Peyer's patch (tissue), 4 donors: Measurements from ENCODE around the gene LEPROT. TPM values are rescaled to one million over a fixed set of nuclear protein-coding genes. Genes with fewer than 3 reads are reported as not detected.

ENCODE experiments used
- DNase-seq, 3 donors: peaks; one replicate each; pipeline ENCODE4 v3.0.0-alpha.2; 2017 to 2019
- H3K27ac ChIP-seq, 4 donors: fragments of 200-600 bp; sonication (generic); one replicate each; pipeline ENCODE4 v1.5.1; 2016 to 2019
- H3K27me3 ChIP-seq, 2 donors: fragments of 200-600 bp; sonication (generic); one replicate each; pipeline ENCODE4 v1.5.1; 2019
- H3K36me3 ChIP-seq, 3 donors: fragments of 200-600 bp; sonication (generic); one replicate each; pipeline ENCODE4 v1.5.1; 2016 to 2019
- H3K4me1 ChIP-seq, 4 donors: fragments of 200-600 bp; sonication (generic); one replicate each; pipeline ENCODE4 v1.5.1; 2016 to 2019
- H3K4me3 ChIP-seq, 4 donors: fragments of 200-600 bp; sonication (generic); 1 replicate in 3 of 4; 2 replicates in 1 of 4; pipeline ENCODE4 v1.5.1; 2016 to 2019; ENCODE audit warnings: mild to moderate bottlenecking in 1 of 4
- H3K9me3 ChIP-seq, 4 donors: fragments of 200-600 bp; sonication (generic); one replicate each; pipeline ENCODE4 v1.5.1; 2016 to 2019; ENCODE audit warnings: mild to moderate bottlenecking in 1 of 4
- POLR2A ChIP-seq, 2 donors: fragments of 450-650 bp; IDR thresholded peaks; one replicate each; pipeline ENCODE4 v1.5.1; 2017; ENCODE audit warnings: antibody characterized with exemption in 2 of 2, mild to moderate bottlenecking in 2 of 2, moderate library complexity in 2 of 2
- total RNA-seq, 4 donors: library from RNA; depleted of rRNA; stranded (reverse); fragments of >200 nt; gene quantifications; one replicate each; pipeline ENCODE4 v1.1.0, GENCODE V29; 2016
- TF ChIP-seq, protein P1 (sequence below), 6 experiments: fragments of 450-650 bp in 4 of 6; fragments of 200-600 bp in 2 of 6; sonication (generic) in 1 of 6; IDR thresholded peaks; one replicate each; pipeline ENCODE4 v1.5.1; 2017 to 2019; ENCODE audit warnings: antibody characterized with exemption in 6 of 6, mild to moderate bottlenecking in 3 of 6, moderate library complexity in 1 of 6

The LEPROT gene
- total RNA-seq, 4 donors from 2014 or later = 19.8 to 52.5 (median 40.3) TPM

DNA sequence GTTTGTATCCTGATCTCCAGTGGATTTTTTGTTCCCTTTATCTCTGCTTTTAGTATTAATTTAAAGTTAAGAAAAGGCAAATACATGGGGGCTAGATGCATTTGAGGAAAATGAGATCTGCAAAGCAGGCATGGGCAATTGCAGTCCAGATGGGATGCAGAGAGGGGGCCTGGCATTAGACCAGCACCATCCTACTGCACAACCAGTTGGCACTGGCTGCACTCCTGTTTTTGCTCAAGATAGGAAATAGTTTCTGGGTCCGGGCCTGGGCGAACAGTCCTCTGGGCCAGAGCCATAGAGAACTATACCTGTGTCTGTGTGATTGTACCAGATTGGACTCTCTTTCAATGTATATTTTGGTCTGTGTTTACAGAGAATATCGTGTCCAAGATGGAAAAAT is 34.0 kb upstream of the LEPROT start:
- Histone ChIP-seq H3K36me3 (no peaks in the 10 kb centered on the region), H3K27ac (no peak overlapping the region), H3K9me3 (no peaks in the 10 kb centered on the region), H3K27me3 (no peaks in the 10 kb centered on the region), H3K4me3 (no peak overlapping the region), H3K4me1 (no peaks in the 10 kb centered on the region)
- TF ChIP-seq, protein P1, sequence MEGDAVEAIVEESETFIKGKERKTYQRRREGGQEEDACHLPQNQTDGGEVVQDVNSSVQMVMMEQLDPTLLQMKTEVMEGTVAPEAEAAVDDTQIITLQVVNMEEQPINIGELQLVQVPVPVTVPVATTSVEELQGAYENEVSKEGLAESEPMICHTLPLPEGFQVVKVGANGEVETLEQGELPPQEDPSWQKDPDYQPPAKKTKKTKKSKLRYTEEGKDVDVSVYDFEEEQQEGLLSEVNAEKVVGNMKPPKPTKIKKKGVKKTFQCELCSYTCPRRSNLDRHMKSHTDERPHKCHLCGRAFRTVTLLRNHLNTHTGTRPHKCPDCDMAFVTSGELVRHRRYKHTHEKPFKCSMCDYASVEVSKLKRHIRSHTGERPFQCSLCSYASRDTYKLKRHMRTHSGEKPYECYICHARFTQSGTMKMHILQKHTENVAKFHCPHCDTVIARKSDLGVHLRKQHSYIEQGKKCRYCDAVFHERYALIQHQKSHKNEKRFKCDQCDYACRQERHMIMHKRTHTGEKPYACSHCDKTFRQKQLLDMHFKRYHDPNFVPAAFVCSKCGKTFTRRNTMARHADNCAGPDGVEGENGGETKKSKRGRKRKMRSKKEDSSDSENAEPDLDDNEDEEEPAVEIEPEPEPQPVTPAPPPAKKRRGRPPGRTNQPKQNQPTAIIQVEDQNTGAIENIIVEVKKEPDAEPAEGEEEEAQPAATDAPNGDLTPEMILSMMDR (IDR thresholded peaks at IDR 0.05) = no peak
- TF ChIP-seq POLR2A (IDR thresholded peaks at IDR 0.05) = no peak
- no peak for DNase-seq

DNA sequence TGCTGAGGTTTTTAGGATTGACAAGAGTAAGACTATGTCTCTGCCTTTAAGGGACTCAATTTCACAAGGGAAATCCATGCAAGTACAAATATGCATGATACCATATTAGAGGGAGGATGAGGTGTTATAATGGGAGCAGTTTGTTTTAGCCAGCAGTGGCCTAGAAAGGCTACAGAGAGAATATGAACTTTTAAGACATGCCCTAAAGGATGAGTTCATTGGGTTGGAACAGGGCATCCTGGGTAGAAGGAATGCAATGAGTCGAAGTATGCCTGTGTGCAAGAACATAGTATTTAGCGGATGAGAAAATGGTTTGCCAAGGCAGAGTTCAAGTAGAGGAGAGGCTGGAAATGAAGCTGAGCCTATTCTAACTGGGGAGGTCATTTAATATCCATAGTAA is 32.6 kb upstream of the LEPROT start:
- Histone ChIP-seq H3K36me3 (no peaks in the 10 kb centered on the region), H3K4me3 (no peak overlapping the region), H3K9me3 (no peaks in the 10 kb centered on the region), H3K27me3 (no peaks in the 10 kb centered on the region), H3K27ac (no peak overlapping the region), H3K4me1 (no peaks in the 10 kb centered on the region)
- TF ChIP-seq, protein P1 (IDR thresholded peaks at IDR 0.05) = no peak
- no peak for TF ChIP-seq POLR2A (IDR thresholded peaks at IDR 0.05)
- no peak for DNase-seq

DNA sequence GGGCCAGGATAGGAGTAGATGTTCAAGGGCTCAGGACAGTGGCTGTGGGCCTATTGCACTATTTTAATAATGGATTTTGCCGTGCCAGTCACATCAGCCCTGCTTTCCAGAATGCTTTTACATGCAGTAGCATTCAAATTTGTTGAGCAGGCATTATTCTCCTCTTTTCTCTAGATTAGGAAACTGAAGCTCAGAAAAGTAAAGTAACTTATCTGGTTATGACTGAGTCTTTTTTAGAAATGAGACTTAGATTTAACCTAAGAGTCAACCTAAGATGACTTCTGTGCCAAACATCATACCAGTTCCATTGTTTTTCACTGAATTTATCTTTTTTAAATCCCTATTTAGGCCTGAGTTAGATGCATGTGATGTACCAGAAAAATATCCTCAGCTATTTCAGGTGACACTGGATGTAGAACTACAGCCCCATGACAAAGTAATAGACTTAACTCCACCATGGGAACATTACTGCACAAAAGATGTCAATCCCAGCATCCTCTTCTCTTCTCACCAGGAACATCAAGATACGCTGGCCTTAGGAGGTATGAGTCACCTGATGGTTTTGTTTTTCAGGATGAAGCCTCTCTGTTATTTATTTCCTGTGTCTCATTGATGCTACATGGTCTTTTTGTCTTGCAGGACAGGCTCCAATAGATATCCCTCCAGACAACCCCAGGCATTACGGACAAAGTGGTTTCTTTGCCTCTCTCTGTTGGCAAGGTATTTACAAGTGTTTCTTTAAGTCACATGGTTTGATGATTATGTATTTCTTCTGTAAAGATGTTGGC is 31.4 kb upstream of the LEPROT start:
- H3K4me3 ChIP-seq = no peak overlapping the region
- TF ChIP-seq, protein P1 (IDR thresholded peaks at IDR 0.05) = no peak
- TF ChIP-seq POLR2A (IDR thresholded peaks at IDR 0.05) = no peak
- H3K27me3 ChIP-seq = no peaks in the 10 kb centered on the region
- DNase-seq = no peak
- no peak overlapping the region for H3K27ac ChIP-seq
- H3K36me3 ChIP-seq = no peaks in the 10 kb centered on the region
- H3K4me1 ChIP-seq = no peaks in the 10 kb centered on the region
- H3K9me3 ChIP-seq = no peaks in the 10 kb centered on the region

DNA sequence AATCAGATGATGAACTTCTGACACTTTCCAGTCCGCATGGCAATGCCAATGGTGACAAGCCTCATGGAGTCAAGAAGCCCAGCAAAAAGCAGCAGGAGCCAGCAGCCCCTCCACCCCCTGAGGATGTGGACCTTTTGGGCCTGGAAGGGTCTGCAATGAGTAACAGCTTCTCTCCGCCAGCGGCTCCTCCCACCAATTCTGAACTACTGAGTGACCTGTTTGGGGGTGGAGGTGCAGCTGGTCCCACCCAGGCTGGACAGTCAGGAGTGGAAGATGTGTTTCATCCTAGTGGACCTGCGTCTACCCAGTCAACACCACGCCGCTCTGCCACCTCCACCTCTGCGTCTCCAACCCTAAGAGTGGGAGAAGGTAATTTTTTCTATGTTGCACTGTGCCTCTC is 28.0 kb upstream of the LEPROT start:
- no peak for TF ChIP-seq POLR2A (IDR thresholded peaks at IDR 0.05)
- TF ChIP-seq, protein P1 (IDR thresholded peaks at IDR 0.05) = no peak
- H3K4me3 ChIP-seq = no peak overlapping the region

DNA sequence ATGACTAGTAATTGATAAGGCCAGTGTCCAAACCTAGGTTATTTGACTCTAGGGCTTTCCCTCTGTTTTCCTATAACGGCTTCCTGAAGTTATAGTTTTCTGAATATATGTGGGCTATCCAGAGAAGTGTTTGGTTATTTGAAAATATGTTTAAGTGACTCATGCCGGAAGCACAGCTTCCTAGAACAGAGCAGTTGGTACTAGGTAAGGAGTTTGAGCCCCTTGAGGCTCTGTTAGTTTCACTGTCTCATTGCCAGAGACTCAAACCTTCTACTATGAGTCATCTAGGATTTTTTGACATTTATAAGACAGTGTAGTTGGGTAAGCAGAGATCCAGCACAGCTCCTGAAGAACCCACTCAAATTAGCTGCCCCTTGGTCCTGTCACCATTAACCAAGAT is 27.1 kb upstream of the LEPROT start:
- Histone ChIP-seq H3K36me3 (no peaks in the 10 kb centered on the region), H3K4me3 (no peak overlapping the region), H3K4me1 (no peaks in the 10 kb centered on the region), H3K27ac (no peak overlapping the region), H3K27me3 (no peaks in the 10 kb centered on the region), H3K9me3 (no peaks in the 10 kb centered on the region)
- no peak for DNase-seq
- TF ChIP-seq POLR2A (IDR thresholded peaks at IDR 0.05) = no peak
- TF ChIP-seq, protein P1 (IDR thresholded peaks at IDR 0.05) = no peak

More for the DNA sequence above, 28.0 kb upstream of the LEPROT start:
- Histone ChIP-seq H3K4me1 (no peaks in the 10 kb centered on the region), H3K27ac (no peak overlapping the region), H3K9me3 (no peaks in the 10 kb centered on the region), H3K27me3 (no peaks in the 10 kb centered on the region), H3K36me3 (no peaks in the 10 kb centered on the region)
- DNase-seq = no peak
